WTC11 (cell line): ENCODE measurements around the gene KYNU. TPM values are rescaled to one million over a fixed set of nuclear protein-coding genes. Genes with fewer than 3 reads are reported as not detected.

ENCODE experiments used
- ATAC-seq: fragments of 200-7000 bp; cut with Tn5 transposase; 2 replicates; pipeline ENCODE4 v1.10.0; 2021; ENCODE audit warnings: mild to moderate bottlenecking, moderate library complexity
- CTCF ChIA-PET: fragments of 300-600 bp; sonication (Branson Sonifier 250); formaldehyde crosslinking; loops from one replicate; lab custom pipeline; 2021; ENCODE audit warnings: antibody characterized with exemption; lab: Charles Lee
- POLR2A ChIA-PET: fragments of 350-600 bp; sonication (Branson Sonifier 250); formaldehyde crosslinking; loops from one replicate; lab custom pipeline; 2021; ENCODE audit warnings: antibody characterized with exemption; lab: Charles Lee
- DNase-seq: peaks from one replicate; pipeline ENCODE4 v3.0.0; 2021; ENCODE audit warnings: low spot score
- H3K27ac Mint-ChIP-seq: 2 replicates; pipeline ENCODE4 v1.8.0; 2021; ENCODE audit warnings: mixed read lengths
- H3K27me3 Mint-ChIP-seq: 2 replicates; pipeline ENCODE4 v1.8.0; 2021; ENCODE audit warnings: low read depth, mild to moderate bottlenecking, moderate library complexity, mixed read lengths
- H3K36me3 Mint-ChIP-seq: 2 replicates; pipeline ENCODE4 v1.8.0; 2021; ENCODE audit warnings: mixed read lengths
- H3K4me1 Mint-ChIP-seq: 2 replicates; pipeline ENCODE4 v1.8.0; 2022; ENCODE audit warnings: mixed read lengths
- H3K4me3 Mint-ChIP-seq: 2 replicates; pipeline ENCODE4 v1.8.0; 2021; ENCODE audit warnings: mild to moderate bottlenecking, moderate library complexity, mixed read lengths
- H3K9me3 Mint-ChIP-seq: 2 replicates; pipeline ENCODE4 v1.8.0; 2021; ENCODE audit warnings: mixed read lengths
- ATF2 ChIP-seq: sonication (generic); formaldehyde crosslinking; IDR thresholded peaks from 2 replicates; pipeline ENCODE4 v1.8.1; 2022; ENCODE audit warnings: low read depth, missing genetic modification reagents, borderline replicate concordance
- E2F4 ChIP-seq: sonication (generic); formaldehyde crosslinking; IDR thresholded peaks from 2 replicates; pipeline ENCODE4 v1.8.1; 2022; ENCODE audit warnings: low read depth, mild to moderate bottlenecking, moderate library complexity, missing genetic modification reagents, borderline replicate concordance
- ELF4 ChIP-seq: sonication (generic); formaldehyde crosslinking; IDR thresholded peaks from 2 replicates; pipeline ENCODE4 v1.8.1; 2022; ENCODE audit warnings: low read depth, mild to moderate bottlenecking, moderate library complexity, missing genetic modification reagents
- EMX1 ChIP-seq: fragments of 250-450 bp; sonication (Bioruptor Pico); IDR thresholded peaks from 2 replicates; pipeline ENCODE4 v1.8.0; 2021; ENCODE audit warnings: mild to moderate bottlenecking
- ESRRA ChIP-seq: sonication (generic); formaldehyde crosslinking; IDR thresholded peaks from 2 replicates; pipeline ENCODE4 v1.8.1; 2022; ENCODE audit warnings: mild to moderate bottlenecking, missing genetic modification reagents, borderline replicate concordance
- FOXJ3 ChIP-seq: sonication (generic); formaldehyde crosslinking; IDR thresholded peaks from 2 replicates; pipeline ENCODE4 v1.9.0; 2021; ENCODE audit warnings: missing genetic modification reagents, mild to moderate bottlenecking, borderline replicate concordance
- FOXP1 ChIP-seq: sonication (generic); formaldehyde crosslinking; IDR thresholded peaks from 2 replicates; pipeline ENCODE4 v1.8.0; 2022; ENCODE audit warnings: missing genetic modification reagents, mild to moderate bottlenecking, moderate library complexity, borderline replicate concordance
- FOXP4 ChIP-seq: sonication (generic); formaldehyde crosslinking; IDR thresholded peaks from 2 replicates; pipeline ENCODE4 v1.8.0; 2022; ENCODE audit warnings: mild to moderate bottlenecking, missing genetic modification reagents
- MLX ChIP-seq: sonication (generic); formaldehyde crosslinking; IDR thresholded peaks from 2 replicates; pipeline ENCODE4 v1.8.1; 2023; ENCODE audit warnings: mild to moderate bottlenecking, missing genetic modification reagents, moderate library complexity
- NR2C2 ChIP-seq: sonication (generic); formaldehyde crosslinking; IDR thresholded peaks from 2 replicates; pipeline ENCODE4 v1.8.0; 2022; ENCODE audit warnings: mild to moderate bottlenecking, missing genetic modification reagents
- PRRX2 ChIP-seq: fragments of 250-450 bp; sonication (Bioruptor Pico); IDR thresholded peaks from 2 replicates; pipeline ENCODE4 v1.8.0; 2021; ENCODE audit warnings: mild to moderate bottlenecking
- RELA ChIP-seq: sonication (generic); formaldehyde crosslinking; IDR thresholded peaks from 2 replicates; pipeline ENCODE4 v1.8.1; 2022; ENCODE audit warnings: missing genetic modification reagents, mild to moderate bottlenecking, borderline replicate concordance
- SMAD4 ChIP-seq: sonication (generic); formaldehyde crosslinking; IDR thresholded peaks from 2 replicates; pipeline ENCODE4 v1.8.0; 2022; ENCODE audit warnings: mild to moderate bottlenecking, missing genetic modification reagents
- SP1 ChIP-seq: sonication (generic); formaldehyde crosslinking; conservative IDR thresholded peaks from 2 replicates; pipeline ENCODE4 v1.8.1; 2022; ENCODE audit warnings: missing genetic modification reagents
- ZNF121 ChIP-seq: sonication (generic); formaldehyde crosslinking; IDR thresholded peaks from 2 replicates; pipeline ENCODE4 v1.8.0; 2023; ENCODE audit warnings: missing genetic modification reagents
- ZNF138 ChIP-seq: sonication (generic); formaldehyde crosslinking; conservative IDR thresholded peaks from 2 replicates; pipeline ENCODE4 v1.8.1; 2022; ENCODE audit warnings: mild to moderate bottlenecking, moderate library complexity, missing genetic modification reagents
- total RNA-seq: library from RNA; stranded (reverse); gene quantifications from 3 replicates; pipeline ENCODE4 v1.2.3, GENCODE V29; 2021
- TF ChIP-seq, protein P1 (sequence below): fragments of 250-450 bp; sonication (Bioruptor Pico); IDR thresholded peaks from 2 replicates; pipeline ENCODE4 v2.1.2; 2022; ENCODE audit warnings: mild to moderate bottlenecking, moderate library complexity
- TF ChIP-seq, protein P2 (sequence below): sonication (generic); formaldehyde crosslinking; IDR thresholded peaks from 2 replicates; pipeline ENCODE4 v1.8.0; 2022; ENCODE audit warnings: mild to moderate bottlenecking, missing genetic modification reagents
- TF ChIP-seq, protein P3 (sequence below): fragments of 250-450 bp; sonication (Bioruptor Pico); IDR thresholded peaks from 2 replicates; pipeline ENCODE4 v1.9.0; 2021; ENCODE audit warnings: moderate library complexity, mild to moderate bottlenecking, inconsistent platforms, borderline replicate concordance
- TF ChIP-seq, protein P4 (sequence below): sonication (generic); formaldehyde crosslinking; conservative IDR thresholded peaks from 2 replicates; pipeline ENCODE4 v1.8.1; 2022; ENCODE audit warnings: mild to moderate bottlenecking, missing genetic modification reagents

Gene KYNU
- total RNA-seq, 1 experiment from 2014 or later: 0.85 TPM

- H3K27ac Mint-ChIP-seq: no peak overlapping the region
- CTCF ChIA-PET: no interaction called here
- TF ChIP-seq ELF4 (CRISPR knock-in tag): no peak
- no peak for TF ChIP-seq NR2C2 (CRISPR knock-in tag)
- TF ChIP-seq ZNF121: no peak
- no peak for TF ChIP-seq FOXP4
- TF ChIP-seq, protein P1, sequence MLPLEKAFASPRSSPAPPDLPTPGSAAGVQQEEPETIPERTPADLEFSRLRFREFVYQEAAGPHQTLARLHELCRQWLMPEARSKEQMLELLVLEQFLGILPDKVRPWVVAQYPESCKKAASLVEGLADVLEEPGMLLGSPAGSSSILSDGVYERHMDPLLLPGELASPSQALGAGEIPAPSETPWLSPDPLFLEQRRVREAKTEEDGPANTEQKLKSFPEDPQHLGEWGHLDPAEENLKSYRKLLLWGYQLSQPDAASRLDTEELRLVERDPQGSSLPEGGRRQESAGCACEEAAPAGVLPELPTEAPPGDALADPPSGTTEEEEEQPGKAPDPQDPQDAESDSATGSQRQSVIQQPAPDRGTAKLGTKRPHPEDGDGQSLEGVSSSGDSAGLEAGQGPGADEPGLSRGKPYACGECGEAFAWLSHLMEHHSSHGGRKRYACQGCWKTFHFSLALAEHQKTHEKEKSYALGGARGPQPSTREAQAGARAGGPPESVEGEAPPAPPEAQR (CRISPR knock-in tag): no peak
- TF ChIP-seq, protein P2, sequence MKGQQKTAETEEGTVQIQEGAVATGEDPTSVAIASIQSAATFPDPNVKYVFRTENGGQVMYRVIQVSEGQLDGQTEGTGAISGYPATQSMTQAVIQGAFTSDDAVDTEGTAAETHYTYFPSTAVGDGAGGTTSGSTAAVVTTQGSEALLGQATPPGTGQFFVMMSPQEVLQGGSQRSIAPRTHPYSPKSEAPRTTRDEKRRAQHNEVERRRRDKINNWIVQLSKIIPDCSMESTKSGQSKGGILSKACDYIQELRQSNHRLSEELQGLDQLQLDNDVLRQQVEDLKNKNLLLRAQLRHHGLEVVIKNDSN (CRISPR knock-in tag): no peak
- ATAC-seq (no peak), DNase-seq (no peak)
- H3K27me3 Mint-ChIP-seq: no peaks in the 10 kb centered on the region
- H3K4me1 Mint-ChIP-seq: peaks cover 9% of the 10 kb centered on the region
- no peaks in the 10 kb centered on the region for H3K36me3 Mint-ChIP-seq
- peaks cover 12% of the 10 kb centered on the region for H3K9me3 Mint-ChIP-seq
- POLR2A ChIA-PET: no interaction called here
- H3K4me3 Mint-ChIP-seq: no peak overlapping the region
Observed at GRCh38 chr2:142937347-142937746, 59.9 kb downstream of the KYNU start.

DNA sequence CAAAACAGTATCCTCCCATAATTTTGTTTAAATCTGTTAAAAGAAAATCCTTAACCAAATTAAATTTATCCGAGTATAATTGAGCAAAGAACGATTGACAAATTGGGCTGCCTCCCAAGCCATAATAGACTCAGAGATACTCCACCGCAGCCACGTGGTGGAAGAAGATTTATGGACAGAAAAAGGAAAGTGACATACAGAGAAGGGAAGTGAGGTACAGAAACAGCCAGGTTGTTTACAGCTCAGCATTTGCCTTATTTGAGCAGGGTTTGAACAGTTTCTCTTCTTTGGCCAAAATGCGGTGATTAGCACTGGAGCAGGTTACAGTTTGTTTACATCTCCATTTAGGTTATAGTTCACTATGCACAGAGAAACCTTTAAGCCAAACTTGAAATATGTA lies 60.8 kb downstream of the KYNU start:
- no peak overlapping the region for H3K27ac Mint-ChIP-seq
- no peaks in the 10 kb centered on the region for H3K27me3 Mint-ChIP-seq
- no peak for ATAC-seq
- peaks cover 12% of the 10 kb centered on the region for H3K9me3 Mint-ChIP-seq
- CTCF ChIA-PET: no interaction called here
- TF ChIP-seq, protein P3, sequence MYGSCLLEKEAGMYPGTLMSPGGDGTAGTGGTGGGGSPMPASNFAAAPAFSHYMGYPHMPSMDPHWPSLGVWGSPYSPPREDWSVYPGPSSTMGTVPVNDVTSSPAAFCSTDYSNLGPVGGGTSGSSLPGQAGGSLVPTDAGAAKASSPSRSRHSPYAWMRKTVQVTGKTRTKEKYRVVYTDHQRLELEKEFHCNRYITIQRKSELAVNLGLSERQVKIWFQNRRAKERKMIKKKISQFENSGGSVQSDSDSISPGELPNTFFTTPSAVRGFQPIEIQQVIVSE (CRISPR knock-in tag): no peak
- TF ChIP-seq PRRX2 (CRISPR knock-in tag): no peak
- DNase-seq: no peak
- peaks cover 9% of the 10 kb centered on the region for H3K4me1 Mint-ChIP-seq
- no peaks in the 10 kb centered on the region for H3K36me3 Mint-ChIP-seq
- H3K4me3 Mint-ChIP-seq: no peak overlapping the region
- POLR2A ChIA-PET: no interaction called here

GRCh38 chr2:142940606-142941223 lies 63.3 kb downstream of the KYNU start:
- CTCF ChIA-PET: no interaction called here
- H3K9me3 Mint-ChIP-seq: peaks cover 3% of the 10 kb centered on the region
- TF ChIP-seq SP1 (CRISPR knock-in tag) (no peak), FOXJ3 (no peak), MLX (CRISPR knock-in tag) (no peak), ESRRA (CRISPR knock-in tag) (no peak), FOXP1 (CRISPR knock-in tag) (no peak), EMX1 (no peak), SMAD4 (no peak), ATF2 (CRISPR knock-in tag) (no peak), RELA (CRISPR knock-in tag) (no peak), ZNF138 (CRISPR knock-in tag) (no peak), E2F4 (CRISPR knock-in tag) (no peak)
- TF ChIP-seq, protein P3 (CRISPR knock-in tag): no peak
- TF ChIP-seq, protein P4, sequence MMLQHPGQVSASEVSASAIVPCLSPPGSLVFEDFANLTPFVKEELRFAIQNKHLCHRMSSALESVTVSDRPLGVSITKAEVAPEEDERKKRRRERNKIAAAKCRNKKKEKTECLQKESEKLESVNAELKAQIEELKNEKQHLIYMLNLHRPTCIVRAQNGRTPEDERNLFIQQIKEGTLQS (CRISPR knock-in tag): no peak
- TF ChIP-seq, protein P2 (CRISPR knock-in tag): no peak

More at GRCh38 chr2:142940606-142941223, 63.3 kb downstream of the KYNU start:
- Mint-ChIP-seq H3K27me3 (no peaks in the 10 kb centered on the region), H3K4me3 (no peak overlapping the region), H3K36me3 (no peaks in the 10 kb centered on the region), H3K4me1 (peaks cover 9% of the 10 kb centered on the region), H3K27ac (no peak overlapping the region)
- DNase-seq (no peak), ATAC-seq (no peak)
- POLR2A ChIA-PET: no interaction called here
